Measurements from ENCODE around the gene NFIX. TPM values are rescaled to one million over a fixed set of nuclear protein-coding genes. Genes with fewer than 3 reads are reported as not detected.

Gene NFIX
- total and polyA plus RNA-seq, 9 of the 15 experiments (the other 6 are each of a cell fraction or from before 2014, with no cell fraction given) = 0.28 to 26.8 (median 5.4) TPM

DNA sequence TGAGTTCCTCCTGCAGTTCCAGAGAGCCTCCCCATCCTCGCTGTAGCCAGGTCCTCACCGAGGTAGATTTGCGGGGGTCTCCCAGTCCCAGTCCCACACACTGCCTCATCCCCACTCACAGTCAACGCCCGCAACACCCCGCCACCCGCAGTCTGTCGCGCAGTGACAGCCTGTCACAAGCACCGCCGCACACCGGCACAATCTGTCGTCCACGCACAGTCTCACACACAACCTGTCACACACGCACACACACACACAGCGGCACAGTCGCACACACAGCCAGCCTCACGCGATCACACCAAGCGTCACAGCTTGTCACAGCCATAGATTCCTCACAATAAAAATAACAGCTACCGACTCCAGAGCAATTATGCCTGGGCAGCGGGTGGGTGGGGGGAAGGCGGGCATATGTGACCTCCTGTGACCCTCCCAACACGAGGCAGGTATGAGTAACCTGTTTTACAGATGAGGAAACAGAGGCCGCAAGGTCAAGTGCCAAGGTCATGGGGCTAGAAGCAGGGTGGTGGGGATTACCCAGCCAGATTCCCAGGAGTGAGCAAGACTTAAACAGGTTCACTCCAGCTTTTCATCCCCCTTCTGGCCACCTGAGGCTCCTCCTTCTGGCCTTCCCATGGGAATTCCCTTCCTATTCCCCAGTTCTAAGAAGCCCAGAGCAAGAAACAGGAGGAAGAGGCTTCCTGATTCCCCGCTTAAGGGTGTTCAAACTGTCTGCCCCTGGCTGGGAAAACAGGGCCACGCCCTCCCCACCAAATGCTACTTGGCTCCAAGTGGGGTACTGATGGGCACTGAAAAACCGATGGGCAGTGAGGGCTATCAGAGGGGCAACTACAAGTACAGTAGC, 13.9 kb downstream of the NFIX start:
- ATAC-seq = no peak
- peak; percentile 94 for TF ChIP-seq ESRRA (IDR thresholded peaks at IDR 0.05; ENCODE audit: borderline replicate concordance, low read depth)
- no peak for TF ChIP-seq CHD2 (IDR thresholded peaks at IDR 0.05; ENCODE audit: low read depth, low read length)
- TF ChIP-seq, protein P1, sequence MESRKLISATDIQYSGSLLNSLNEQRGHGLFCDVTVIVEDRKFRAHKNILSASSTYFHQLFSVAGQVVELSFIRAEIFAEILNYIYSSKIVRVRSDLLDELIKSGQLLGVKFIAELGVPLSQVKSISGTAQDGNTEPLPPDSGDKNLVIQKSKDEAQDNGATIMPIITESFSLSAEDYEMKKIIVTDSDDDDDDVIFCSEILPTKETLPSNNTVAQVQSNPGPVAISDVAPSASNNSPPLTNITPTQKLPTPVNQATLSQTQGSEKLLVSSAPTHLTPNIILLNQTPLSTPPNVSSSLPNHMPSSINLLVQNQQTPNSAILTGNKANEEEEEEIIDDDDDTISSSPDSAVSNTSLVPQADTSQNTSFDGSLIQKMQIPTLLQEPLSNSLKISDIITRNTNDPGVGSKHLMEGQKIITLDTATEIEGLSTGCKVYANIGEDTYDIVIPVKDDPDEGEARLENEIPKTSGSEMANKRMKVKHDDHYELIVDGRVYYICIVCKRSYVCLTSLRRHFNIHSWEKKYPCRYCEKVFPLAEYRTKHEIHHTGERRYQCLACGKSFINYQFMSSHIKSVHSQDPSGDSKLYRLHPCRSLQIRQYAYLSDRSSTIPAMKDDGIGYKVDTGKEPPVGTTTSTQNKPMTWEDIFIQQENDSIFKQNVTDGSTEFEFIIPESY (CRISPR knock-in tag; IDR thresholded peaks at IDR 0.05) = peak; percentile 90
- TF ChIP-seq, protein P2, sequence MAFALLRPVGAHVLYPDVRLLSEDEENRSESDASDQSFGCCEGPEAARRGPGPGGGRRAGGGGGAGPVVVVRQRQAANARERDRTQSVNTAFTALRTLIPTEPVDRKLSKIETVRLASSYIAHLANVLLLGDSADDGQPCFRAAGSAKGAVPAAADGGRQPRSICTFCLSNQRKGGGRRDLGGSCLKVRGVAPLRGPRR (CRISPR knock-in tag; IDR thresholded peaks at IDR 0.05) = no peak
- no peak for TF ChIP-seq ZNF316 (IDR thresholded peaks at IDR 0.05)
- no peak for TF ChIP-seq KDM2B (CRISPR knock-in tag; IDR thresholded peaks at IDR 0.05)
- TF ChIP-seq SAFB (IDR thresholded peaks at IDR 0.05; ENCODE audit: borderline replicate concordance, low read depth, low read length) = no peak
- TF ChIP-seq, protein P3, sequence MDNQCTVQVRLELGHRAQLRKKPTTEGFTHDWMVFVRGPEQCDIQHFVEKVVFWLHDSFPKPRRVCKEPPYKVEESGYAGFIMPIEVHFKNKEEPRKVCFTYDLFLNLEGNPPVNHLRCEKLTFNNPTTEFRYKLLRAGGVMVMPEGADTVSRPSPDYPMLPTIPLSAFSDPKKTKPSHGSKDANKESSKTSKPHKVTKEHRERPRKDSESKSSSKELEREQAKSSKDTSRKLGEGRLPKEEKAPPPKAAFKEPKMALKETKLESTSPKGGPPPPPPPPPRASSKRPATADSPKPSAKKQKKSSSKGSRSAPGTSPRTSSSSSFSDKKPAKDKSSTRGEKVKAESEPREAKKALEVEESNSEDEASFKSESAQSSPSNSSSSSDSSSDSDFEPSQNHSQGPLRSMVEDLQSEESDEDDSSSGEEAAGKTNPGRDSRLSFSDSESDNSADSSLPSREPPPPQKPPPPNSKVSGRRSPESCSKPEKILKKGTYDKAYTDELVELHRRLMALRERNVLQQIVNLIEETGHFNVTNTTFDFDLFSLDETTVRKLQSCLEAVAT (IDR thresholded peaks at IDR 0.05) = 0 out of 4 replicates have a peak, but pooled peaks of 1 of the 2 experiments have one; percentile 33
- no peak for TF ChIP-seq CREBBP (IDR thresholded peaks at IDR 0.05; ENCODE audit: low read depth, low read length)
- TF ChIP-seq KDM4B (IDR thresholded peaks at IDR 0.05; ENCODE audit: borderline replicate concordance in 2 of 2, low read depth in 1 of 2) = no peak
- Histone ChIP-seq H3K9me3 (replicated peaks; ENCODE audit: control insufficient read depth, insufficient read depth, low read depth, low read length) (no peaks in the 10 kb centered on the region), H3K4me1 (replicated peaks in 1 of 2; ENCODE audit: control insufficient read depth in 2 of 2, insufficient read depth in 2 of 2, low read length in 2 of 2) (peaks cover 6 to 67% of the 10 kb centered on the region in 2 experiments; a peak in 4 of 5 replicates), H2AFZ (ENCODE audit: low read depth, low read length) (no peak overlapping the region), H3K36me3 (ENCODE audit: control insufficient read depth, insufficient read depth, low read length) (no peaks in the 10 kb centered on the region; the same call in 1 of the 3 replicates), H3K4me2 (ENCODE audit: insufficient read depth, low read length) (no peak overlapping the region), H3K79me2 (ENCODE audit: control insufficient read depth, insufficient read depth, low read length) (peaks cover 34% of the 10 kb centered on the region; the same call in 2 of the 3 replicates), H4K20me1 (replicated peaks; ENCODE audit: control insufficient read depth, insufficient read depth, low read length) (0 out of 2 replicates have a peak, but pooled peaks cover 6% of the 10 kb centered on the region), H3K27ac (ENCODE audit: extremely low read depth, low read depth, low read length) (no peak overlapping the region), H3K27me3 (ENCODE audit: control insufficient read depth in 2 of 2, insufficient read depth in 2 of 2, low read length in 2 of 2) (no peaks in the 10 kb centered on the region), H3K4me3 (no peak overlapping the region), H3K9me1 (ENCODE audit: control insufficient read depth, insufficient read depth, low read length) (peaks cover 2% of the 10 kb centered on the region), H3K9ac (ENCODE audit: insufficient read depth in 1 of 2, low read depth in 2 of 2, low read length in 2 of 2) (no peak overlapping the region; a peak in 1 of 4 replicates)
- intact Hi-C loops (cut with micrococcal nuclease) (no loop called here), in situ Hi-C loops (cut with MboI) (no loop called here)
- DNase-seq (ENCODE audit: extremely low read depth in 1 of 4, low spot score in 3 of 4) = peak in 1 of 4 experiments; percentile 7
- no peak for FAIRE-seq
- POLR2A ChIA-PET = interaction anchor here (0.6 to 1.6 kb wide), 3 partner anchors 9 to 128 kb away, joined by 3 read pairs; no protein-coding TSS in a partner anchor
- WGBS (ENCODE audit: insufficient coverage, low coverage, missing lambda C conversion rate) = 89% methylated on average over 28 of the region's 28 CpGs
- CTCF ChIA-PET (ENCODE audit: low intra/inter-chr PET ratio) = no interaction called here
- no TSS peak for BruUV-seq (replicated peaks)
